ENCODE data around the gene MMP17.

GRCh38 chr12:131829356-131829747 lies 1.2 kb downstream of the MMP17 start:
- TF ChIP-seq CTCF (IDR thresholded peaks at IDR 0.05; ENCODE audit: poor library complexity) (no peak), EZH2 (IDR thresholded peaks at IDR 0.05; ENCODE audit: borderline replicate concordance) (no peak)
